Measurements from ENCODE around the gene RPL28.

RPL28 gene

DNA sequence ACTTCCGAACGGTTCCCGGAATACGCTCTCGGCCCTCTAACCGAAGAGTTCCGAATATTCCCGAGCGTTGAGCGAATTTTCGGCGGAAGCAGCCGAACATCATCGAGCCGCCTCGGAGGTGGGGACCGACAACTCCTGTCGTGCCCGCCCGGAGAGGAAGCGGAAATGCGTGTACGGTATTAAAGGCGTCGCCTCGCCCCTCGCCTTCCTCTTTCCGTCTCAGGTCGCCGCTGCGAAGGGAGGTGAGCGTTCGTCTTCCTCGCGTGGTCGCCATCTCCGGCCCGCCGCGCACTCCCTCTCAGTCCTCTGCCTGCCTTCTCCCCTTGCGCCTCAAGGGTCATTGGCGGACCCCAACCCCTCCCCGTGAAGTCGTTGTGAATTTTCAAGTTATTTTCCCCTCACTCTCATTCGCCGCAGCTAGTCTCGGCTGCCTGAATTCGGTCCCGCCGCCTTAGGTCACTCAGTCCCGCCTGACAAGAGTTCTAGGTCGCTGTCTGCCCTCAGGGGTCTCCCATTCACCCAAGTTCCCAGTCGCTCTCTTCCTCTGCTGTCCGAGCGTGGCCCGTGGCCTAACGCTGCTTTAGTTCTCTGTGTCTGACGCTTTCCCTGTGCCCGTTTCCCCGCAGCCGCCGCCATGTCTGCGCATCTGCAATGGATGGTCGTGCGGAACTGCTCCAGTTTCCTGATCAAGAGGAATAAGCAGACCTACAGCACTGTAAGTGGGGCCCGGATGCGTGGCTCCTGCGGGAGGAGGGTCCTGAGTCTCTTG lies at the start of gene RPL28:
RPL28 (plus strand) TSS at position 209 of the 769 bp plus-strand sequence; CDS start at position 635, 426 bp downstream.
- peak; percentile 97 for DNase-seq (ENCODE audit: low spot score)
- TF ChIP-seq, protein P1, sequence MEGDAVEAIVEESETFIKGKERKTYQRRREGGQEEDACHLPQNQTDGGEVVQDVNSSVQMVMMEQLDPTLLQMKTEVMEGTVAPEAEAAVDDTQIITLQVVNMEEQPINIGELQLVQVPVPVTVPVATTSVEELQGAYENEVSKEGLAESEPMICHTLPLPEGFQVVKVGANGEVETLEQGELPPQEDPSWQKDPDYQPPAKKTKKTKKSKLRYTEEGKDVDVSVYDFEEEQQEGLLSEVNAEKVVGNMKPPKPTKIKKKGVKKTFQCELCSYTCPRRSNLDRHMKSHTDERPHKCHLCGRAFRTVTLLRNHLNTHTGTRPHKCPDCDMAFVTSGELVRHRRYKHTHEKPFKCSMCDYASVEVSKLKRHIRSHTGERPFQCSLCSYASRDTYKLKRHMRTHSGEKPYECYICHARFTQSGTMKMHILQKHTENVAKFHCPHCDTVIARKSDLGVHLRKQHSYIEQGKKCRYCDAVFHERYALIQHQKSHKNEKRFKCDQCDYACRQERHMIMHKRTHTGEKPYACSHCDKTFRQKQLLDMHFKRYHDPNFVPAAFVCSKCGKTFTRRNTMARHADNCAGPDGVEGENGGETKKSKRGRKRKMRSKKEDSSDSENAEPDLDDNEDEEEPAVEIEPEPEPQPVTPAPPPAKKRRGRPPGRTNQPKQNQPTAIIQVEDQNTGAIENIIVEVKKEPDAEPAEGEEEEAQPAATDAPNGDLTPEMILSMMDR (IDR thresholded peaks at IDR 0.05; ENCODE audit: borderline replicate concordance, control extremely low read depth, extremely low read depth, insufficient read depth, missing control alignments), result no peak
- in situ Hi-C loops (cut with MboI; ENCODE audit: low sequenced_read_pairs, unreplicated experiment), result no loop called here

- no peak for DNase-seq (ENCODE audit: low spot score)
- TF ChIP-seq, protein P1 (IDR thresholded peaks at IDR 0.05; ENCODE audit: borderline replicate concordance, control extremely low read depth, extremely low read depth, insufficient read depth, missing control alignments), result no peak
- in situ Hi-C loops (cut with MboI; ENCODE audit: low sequenced_read_pairs, unreplicated experiment), result no loop called here
Observed at GRCh38 chr19:55336101-55336500, 49.6 kb upstream of the RPL28 start.

DNA sequence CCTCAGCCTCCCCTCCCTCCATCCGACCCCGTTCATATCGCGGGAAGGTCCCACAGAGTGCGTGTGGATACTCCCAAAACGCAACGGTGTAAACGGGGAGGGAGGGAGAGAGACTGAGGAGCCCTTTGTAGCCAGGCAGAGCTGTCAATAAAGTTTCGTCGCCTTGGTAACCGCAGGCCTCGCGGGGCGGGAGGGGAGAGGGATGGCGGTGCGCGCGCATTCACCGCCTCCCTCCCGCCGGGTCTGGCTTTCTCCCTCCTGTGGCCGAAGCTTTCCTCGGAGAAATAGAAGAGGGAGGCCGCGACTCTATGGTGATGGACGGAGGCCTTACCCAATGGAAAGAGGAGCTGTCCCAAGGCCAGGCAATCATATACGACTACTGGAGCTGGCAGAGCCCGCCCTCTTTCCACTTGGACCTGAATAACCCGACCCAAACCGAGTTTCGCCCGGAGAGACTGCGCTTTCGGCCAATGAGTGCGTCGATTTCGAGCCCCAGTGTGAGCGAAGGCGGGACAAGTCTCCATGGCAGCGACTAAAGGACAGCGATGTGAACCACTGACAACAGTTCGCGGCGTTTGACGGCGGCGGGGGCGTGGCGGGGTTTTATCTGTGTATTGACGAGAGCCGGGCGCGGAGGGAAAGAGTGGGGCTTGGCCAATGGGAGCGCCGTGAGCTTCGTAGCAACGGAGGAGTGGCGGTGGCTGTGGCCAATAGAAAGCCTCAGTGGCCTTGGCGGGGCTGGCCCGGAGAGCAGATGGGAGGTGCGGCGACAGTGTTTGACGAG lies 46.4 kb upstream of the RPL28 start, which contains the start of gene KMT5C:
KMT5C (plus strand) TSS at position 772 of the 784 bp plus-strand sequence. CDS start 2,061 bp downstream, outside the sequence.
- TF ChIP-seq, protein P1 (IDR thresholded peaks at IDR 0.05; ENCODE audit: borderline replicate concordance, control extremely low read depth, extremely low read depth, insufficient read depth, missing control alignments), result no peak
- peak; percentile 98 for DNase-seq (ENCODE audit: low spot score)
- in situ Hi-C loops (cut with MboI; ENCODE audit: low sequenced_read_pairs, unreplicated experiment), result no loop called here

GRCh38 chr19:55339889-55340783 lies 45.6 kb upstream of the RPL28 start:
- DNase-seq (ENCODE audit: low spot score), result peak; percentile 62
- in situ Hi-C loops (cut with MboI; ENCODE audit: low sequenced_read_pairs, unreplicated experiment), result no loop called here
- TF ChIP-seq, protein P1 (IDR thresholded peaks at IDR 0.05; ENCODE audit: borderline replicate concordance, control extremely low read depth, extremely low read depth, insufficient read depth, missing control alignments), result no peak

GRCh38 chr19:55340784-55341147 lies 45.0 kb upstream of the RPL28 start:
- in situ Hi-C loops (cut with MboI; ENCODE audit: low sequenced_read_pairs, unreplicated experiment), result no loop called here
- no peak for DNase-seq (ENCODE audit: low spot score)
- TF ChIP-seq, protein P1 (IDR thresholded peaks at IDR 0.05; ENCODE audit: borderline replicate concordance, control extremely low read depth, extremely low read depth, insufficient read depth, missing control alignments), result no peak

- peak; percentile 94 for DNase-seq (ENCODE audit: low spot score)
- TF ChIP-seq, protein P1 (IDR thresholded peaks at IDR 0.05; ENCODE audit: borderline replicate concordance, control extremely low read depth, extremely low read depth, insufficient read depth, missing control alignments), result no peak
- in situ Hi-C loops (cut with MboI; ENCODE audit: low sequenced_read_pairs, unreplicated experiment), result no loop called here
Observed at GRCh38 chr19:55341171-55341588, 44.6 kb upstream of the RPL28 start.
